Lower lobe of right lung (tissue), 2 donors: ENCODE data around the gene FBXW4. TPM values are rescaled to one million over a fixed set of nuclear protein-coding genes. Genes with fewer than 3 reads are reported as not detected.

Experiments
- ATAC-seq, 2 donors: fragments of 200-7000 bp; cut with Tn5 transposase; one replicate each; pipeline ENCODE4 v1.9.1; 2020 to 2022; ENCODE audit warnings: mild to moderate bottlenecking in 2 of 2, moderate library complexity in 2 of 2
- DNase-seq: peaks from one replicate; pipeline ENCODE4 v3.0.0-alpha.2; 2020
- H3K27ac ChIP-seq: fragments of 200-600 bp; one replicate; pipeline ENCODE4 v1.8.0; 2022
- H3K27me3 ChIP-seq: fragments of 200-600 bp; one replicate; pipeline ENCODE4 v1.8.0; 2022; ENCODE audit warnings: low read depth
- H3K36me3 ChIP-seq: fragments of 200-600 bp; one replicate; pipeline ENCODE4 v1.8.0; 2022; ENCODE audit warnings: mild to moderate bottlenecking
- H3K4me1 ChIP-seq: fragments of 200-600 bp; one replicate; pipeline ENCODE4 v1.8.0; 2022
- H3K4me3 ChIP-seq: fragments of 200-600 bp; one replicate; pipeline ENCODE4 v1.8.0; 2022; ENCODE audit warnings: mild to moderate bottlenecking
- H3K9me3 ChIP-seq: fragments of 200-600 bp; one replicate; pipeline ENCODE4 v1.8.0; 2022
- CTCF ChIP-seq: fragments of 200-600 bp; IDR thresholded peaks from one replicate; pipeline ENCODE4 v1.8.0; 2022; ENCODE audit warnings: antibody characterized with exemption, mild to moderate bottlenecking
- intact Hi-C: fragments of 100-400 bp; cut with DNase I; formaldehyde crosslinking; loops from one replicate; pipeline ENCODE4 v1.11.0; 2022
- total RNA-seq: library from RNA; stranded (reverse); fragmentation: NEBNext Ultra II Directional; extraction: Animal tissue kit (Norgen Biotek cat#: 25700); gene quantifications from one replicate; pipeline ENCODE4 v1.2.1, GENCODE V29; 2021
- donor health status: DM: no; HTN: yes; CAD: no; lungs with severe emphysema.

FBXW4 gene
- total RNA-seq, 1 donor from 2014 or later, result 88.6 TPM

- Histone ChIP-seq H3K27ac (no peak overlapping the region), H3K4me1 (peaks cover 24% of the 10 kb centered on the region), H3K9me3 (no peaks in the 10 kb centered on the region), H3K4me3 (peak overlapping the region; percentile 2), H3K27me3 (peaks cover 73% of the 10 kb centered on the region), H3K36me3 (no peaks in the 10 kb centered on the region)
- DNase-seq (no peak), ATAC-seq (no peak)
- no peak for TF ChIP-seq CTCF
- intact Hi-C loops, result no loop called here
Measured at GRCh38 chr10:101566333-101567164, 128.4 kb downstream of the FBXW4 start.

GRCh38 chr10:101565936-101566332 is 129.0 kb downstream of the FBXW4 start:
- Histone ChIP-seq H3K4me1 (peaks cover 23% of the 10 kb centered on the region), H3K27me3 (peaks cover 73% of the 10 kb centered on the region), H3K4me3 (no peak overlapping the region), H3K9me3 (no peaks in the 10 kb centered on the region), H3K27ac (no peak overlapping the region), H3K36me3 (no peaks in the 10 kb centered on the region)
- TF ChIP-seq CTCF, result no peak
- ATAC-seq (no peak), DNase-seq (no peak)
- intact Hi-C loops, result no loop called here

- Histone ChIP-seq H3K27ac (no peak overlapping the region), H3K4me3 (no peak overlapping the region), H3K9me3 (no peaks in the 10 kb centered on the region), H3K4me1 (peaks cover 18% of the 10 kb centered on the region), H3K27me3 (peaks cover 73% of the 10 kb centered on the region), H3K36me3 (no peaks in the 10 kb centered on the region)
- intact Hi-C loops, result no loop called here
- no peak for DNase-seq
- no peak for TF ChIP-seq CTCF
- ATAC-seq, result no peak
Measured at GRCh38 chr10:101565370-101565900, 129.5 kb downstream of the FBXW4 start.

GRCh38 chr10:101564490-101564991 is 130.4 kb downstream of the FBXW4 start:
- Histone ChIP-seq H3K4me3 (no peak overlapping the region), H3K27ac (no peak overlapping the region), H3K4me1 (peaks cover 9% of the 10 kb centered on the region), H3K9me3 (no peaks in the 10 kb centered on the region), H3K36me3 (no peaks in the 10 kb centered on the region), H3K27me3 (peaks cover 67% of the 10 kb centered on the region)
- DNase-seq (no peak), ATAC-seq (no peak)
- TF ChIP-seq CTCF, result no peak
- intact Hi-C loops, result no loop called here

GRCh38 chr10:101563497-101564040 is 131.4 kb downstream of the FBXW4 start:
- H3K27ac ChIP-seq, result no peak overlapping the region
- no peaks in the 10 kb centered on the region for H3K36me3 ChIP-seq
- peaks cover 57% of the 10 kb centered on the region for H3K27me3 ChIP-seq
- H3K4me3 ChIP-seq, result no peak overlapping the region
- DNase-seq (no peak), ATAC-seq (no peak)
- no peaks in the 10 kb centered on the region for H3K9me3 ChIP-seq
- intact Hi-C loops, result no loop called here
- peaks cover 6% of the 10 kb centered on the region for H3K4me1 ChIP-seq
- TF ChIP-seq CTCF, result no peak
